Subcutaneous adipose tissue (tissue), 4 donors: ENCODE data around the gene SEPTIN1. TPM values are rescaled to one million over a fixed set of nuclear protein-coding genes. Genes with fewer than 3 reads are reported as not detected.

ENCODE experiments used
- CTCF ChIP-seq: fragments of 450-650 bp; IDR thresholded peaks from one replicate; pipeline ENCODE4 v1.5.1; 2016; ENCODE audit warnings: low read depth, mild to moderate bottlenecking, control low read depth, antibody characterized with exemption, moderate library complexity
- total RNA-seq, 4 donors: library from RNA; depleted of rRNA; stranded (reverse); fragments of >200 nt; gene quantifications; one replicate each; pipeline ENCODE4 v1.1.0, GENCODE V29; 2016

Gene SEPTIN1
- total RNA-seq, 4 donors from 2014 or later, result 0.33 to 4.4 (median 1.8) TPM

DNA sequence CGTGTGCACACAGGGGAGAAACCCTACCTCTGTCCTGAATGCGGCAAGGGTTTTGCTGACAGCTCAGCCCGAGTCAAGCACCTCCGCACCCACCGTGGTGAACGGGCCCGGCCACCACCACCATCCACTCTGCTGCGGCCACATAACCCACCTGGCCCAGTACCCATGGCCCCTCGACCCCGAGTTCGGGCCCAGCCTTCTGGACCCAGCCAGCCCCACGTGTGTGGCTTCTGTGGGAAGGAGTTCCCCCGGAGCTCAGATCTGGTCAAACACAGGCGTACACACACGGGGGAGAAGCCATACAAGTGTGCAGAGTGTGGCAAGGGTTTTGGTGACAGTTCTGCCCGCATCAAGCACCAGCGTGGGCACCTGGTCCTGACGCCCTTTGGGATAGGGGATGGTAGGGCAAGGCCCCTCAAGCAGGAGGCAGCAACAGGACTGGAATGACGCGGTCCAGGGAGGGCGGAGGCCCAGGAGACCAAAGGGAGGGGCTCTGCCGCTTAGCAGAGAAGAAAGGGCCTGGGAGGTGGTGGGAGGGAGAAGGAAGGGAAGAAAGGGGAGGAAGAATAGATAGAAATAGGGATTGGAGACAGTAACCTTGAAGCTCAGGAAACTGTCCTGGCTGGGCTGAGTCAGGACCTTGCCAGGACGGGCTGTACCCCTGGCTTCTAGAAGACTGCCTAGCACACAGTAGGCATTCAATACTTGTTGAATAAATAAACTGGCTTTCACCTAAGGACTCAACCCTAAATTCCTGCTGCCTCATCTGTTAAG is 16.5 kb upstream of the SEPTIN1 start:
- no peak for TF ChIP-seq CTCF

GRCh38 chr16:30397776-30398660 is 15.7 kb upstream of the SEPTIN1 start:
- TF ChIP-seq CTCF, result no peak

- TF ChIP-seq CTCF, result no peak
Measured at GRCh38 chr16:30397056-30397455, 14.7 kb upstream of the SEPTIN1 start.

GRCh38 chr16:30395992-30396585 is 13.7 kb upstream of the SEPTIN1 start:
- TF ChIP-seq CTCF, result no peak

- no peak for TF ChIP-seq CTCF
Measured at GRCh38 chr16:30395155-30395991, 13.0 kb upstream of the SEPTIN1 start, which contains the start of gene ZNF48. Gene ZNF48 (plus strand): TSS chr16:30395420. CDS start chr16:30395795, 375 bp downstream.

- no peak for TF ChIP-seq CTCF
Measured at GRCh38 chr16:30394592-30395154, 12.3 kb upstream of the SEPTIN1 start.
